ENCODE data around the gene MYL3.

- TF ChIP-seq CTCF (conservative IDR thresholded peaks at IDR 0.05; ENCODE audit: low read depth, low read length) = no peak
- TF ChIP-seq EZH2phosphoT487 (IDR thresholded peaks at IDR 0.05; ENCODE audit: borderline replicate concordance, low read length) = no peak
- TF ChIP-seq EZH2 (IDR thresholded peaks at IDR 0.05; ENCODE audit: low read length, unreplicated experiment) = no peak
Observed at GRCh38 chr3:46906471-46907058, 43.3 kb upstream of the MYL3 start.
